Neuron (in vitro differentiated cells): Measurements from ENCODE around the gene RNASET2.
"Not testable (repeated sequence)": the region's sequence is repeated elsewhere in the genome, so short reads cannot be mapped to it uniquely, and the experiment has no call there.

ENCODE experiments used
- H2AFZ ChIP-seq: one replicate; pipeline ENCODE4 v1.6.1; 2013; ENCODE audit warnings: low read depth, mild to moderate bottlenecking, inconsistent platforms, low read length, moderate library complexity
- H3K27me3 ChIP-seq: one replicate; pipeline ENCODE4 v1.6.1; 2013; ENCODE audit warnings: low read length; ENCODE audit not compliant: insufficient read depth
- H3K36me3 ChIP-seq: one replicate; pipeline ENCODE4 v1.6.1; 2013; ENCODE audit warnings: low read length; ENCODE audit not compliant: insufficient read depth
- H3K4me1 ChIP-seq: one replicate; pipeline ENCODE4 v1.6.1; 2013; ENCODE audit warnings: low read length; ENCODE audit not compliant: insufficient read depth
- H3K4me3 ChIP-seq: 2 replicates; pipeline ENCODE4 v1.5.1; 2013; ENCODE audit warnings: mild to moderate bottlenecking, low read length, moderate library complexity
- H3K9me3 ChIP-seq: one replicate; pipeline ENCODE4 v1.6.1; 2013; ENCODE audit warnings: low read length

Gene RNASET2

DNA sequence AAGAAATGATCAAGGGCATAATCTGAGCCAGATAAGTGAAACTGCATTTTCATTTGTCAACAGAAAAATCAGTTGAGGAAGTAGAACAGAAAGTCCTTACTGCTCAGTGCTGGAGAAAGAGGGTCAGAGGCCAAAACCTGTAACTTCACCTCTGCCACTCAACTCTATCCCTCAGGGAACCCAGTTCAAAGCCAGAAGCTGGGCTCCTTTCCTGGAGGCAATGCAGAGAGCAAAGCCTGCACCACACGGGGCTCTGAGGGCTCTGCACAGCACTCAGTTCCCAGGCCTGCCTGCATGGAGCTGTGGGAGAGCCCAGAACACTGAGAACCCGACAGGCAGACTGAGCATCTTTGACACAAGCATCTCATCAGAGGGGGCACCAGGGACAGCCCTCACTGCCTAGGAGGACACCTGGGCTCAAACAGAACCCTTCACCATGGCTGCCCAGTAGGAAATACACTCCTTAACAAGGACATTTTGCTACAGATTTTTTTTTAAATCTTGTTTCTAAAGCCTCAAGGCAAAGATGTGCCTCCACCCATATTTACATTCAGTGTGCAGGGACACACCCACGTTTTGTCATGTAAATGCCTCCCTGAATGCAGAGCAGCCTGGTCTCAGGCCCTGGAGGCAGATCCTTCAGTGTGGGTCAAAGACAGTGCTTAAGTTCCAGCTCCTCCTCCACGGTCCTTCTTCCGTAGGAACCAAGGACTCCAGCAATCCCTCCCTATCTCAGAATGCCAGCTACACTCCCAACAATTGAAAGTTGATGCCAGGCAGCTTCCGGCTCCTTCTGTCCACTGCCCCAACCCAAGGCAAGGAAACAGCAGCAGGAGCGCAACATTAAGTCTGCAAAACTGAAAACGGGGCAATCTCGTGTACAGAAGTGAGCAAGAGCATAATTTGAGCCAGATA, 6.6 kb downstream of the RNASET2 start:
- Histone ChIP-seq H3K9me3 (no peaks in the 10 kb centered on the region), H2AFZ (no peak overlapping the region), H3K36me3 (peaks cover 13% of the 10 kb centered on the region), H3K27me3 (no peaks in the 10 kb centered on the region), H3K4me3 (no peak overlapping the region), H3K4me1 (peaks cover 11% of the 10 kb centered on the region)

DNA sequence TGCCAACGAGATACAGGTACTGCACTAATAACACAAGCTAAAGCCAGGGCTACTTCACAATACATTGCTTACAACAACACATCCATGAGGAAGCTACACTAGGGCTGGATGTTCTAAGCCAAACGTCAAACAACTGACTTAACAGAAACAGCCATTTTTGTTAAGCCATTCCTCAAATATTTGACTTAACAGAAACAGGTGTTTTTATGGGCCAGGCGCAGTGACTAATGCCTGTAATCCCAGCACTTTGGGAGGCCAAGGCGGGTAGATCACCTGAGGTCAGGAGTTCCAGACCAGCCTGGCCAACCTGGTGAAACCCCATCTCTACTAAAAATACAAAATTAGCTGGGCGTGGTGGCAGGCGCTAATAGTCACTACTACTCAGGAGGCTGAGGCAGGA, 7.6 kb downstream of the RNASET2 start:
- H3K9me3 ChIP-seq, H2AFZ ChIP-seq, H3K4me3 ChIP-seq, H3K27me3 ChIP-seq: not testable (repeated sequence)
- H3K4me1 ChIP-seq, result peaks cover 11% of the 10 kb centered on the region
- peaks cover 13% of the 10 kb centered on the region for H3K36me3 ChIP-seq

DNA sequence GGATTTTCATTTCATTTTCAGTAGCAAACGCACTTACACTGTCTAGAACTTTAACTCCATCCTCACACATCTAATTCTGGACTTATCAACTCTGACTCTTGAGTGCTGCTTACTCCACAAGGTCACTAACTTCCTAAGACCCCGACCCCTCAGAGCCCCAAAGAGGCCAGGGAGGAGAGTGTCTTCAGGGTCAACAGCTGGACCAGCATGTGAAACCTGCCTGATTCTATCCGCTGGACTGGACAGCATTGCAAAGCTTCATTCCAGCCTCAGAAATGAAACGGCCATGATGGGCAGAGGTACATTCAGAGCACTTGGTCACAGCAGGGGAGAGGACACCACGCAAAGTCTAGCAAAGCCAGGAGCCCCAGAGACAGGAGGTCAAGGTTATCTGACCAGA, 9.1 kb downstream of the RNASET2 start:
- Histone ChIP-seq H3K36me3 (peaks cover 13% of the 10 kb centered on the region), H3K4me3 (no peak overlapping the region), H3K27me3 (no peaks in the 10 kb centered on the region), H3K9me3 (no peaks in the 10 kb centered on the region), H3K4me1 (peaks cover 11% of the 10 kb centered on the region), H2AFZ (no peak overlapping the region)

DNA sequence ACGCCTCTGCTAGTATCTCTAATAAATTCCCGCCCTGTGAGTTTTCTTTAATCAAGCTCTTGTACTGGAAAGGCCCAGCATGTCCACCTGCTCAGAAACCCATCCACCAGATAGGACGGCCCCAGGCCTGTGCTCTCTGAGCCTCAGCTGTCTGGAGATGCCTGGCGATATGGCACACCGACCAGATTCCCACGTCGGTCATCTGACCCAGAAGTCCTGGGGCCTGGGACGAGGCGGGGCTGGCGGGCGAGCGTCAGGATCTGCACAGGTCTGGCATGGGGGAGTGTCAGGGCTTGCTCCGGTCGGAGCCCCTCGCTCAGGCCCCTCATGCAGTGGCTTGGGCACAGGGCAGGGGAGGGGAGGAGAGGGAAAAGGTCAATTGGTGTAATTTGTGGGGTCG, 10.2 kb downstream of the RNASET2 start:
- no peak overlapping the region for H2AFZ ChIP-seq
- H3K9me3 ChIP-seq, result no peaks in the 10 kb centered on the region
- H3K36me3 ChIP-seq, result peaks cover 13% of the 10 kb centered on the region
- no peak overlapping the region for H3K4me3 ChIP-seq
- H3K27me3 ChIP-seq, result no peaks in the 10 kb centered on the region
- peaks cover 11% of the 10 kb centered on the region for H3K4me1 ChIP-seq

DNA sequence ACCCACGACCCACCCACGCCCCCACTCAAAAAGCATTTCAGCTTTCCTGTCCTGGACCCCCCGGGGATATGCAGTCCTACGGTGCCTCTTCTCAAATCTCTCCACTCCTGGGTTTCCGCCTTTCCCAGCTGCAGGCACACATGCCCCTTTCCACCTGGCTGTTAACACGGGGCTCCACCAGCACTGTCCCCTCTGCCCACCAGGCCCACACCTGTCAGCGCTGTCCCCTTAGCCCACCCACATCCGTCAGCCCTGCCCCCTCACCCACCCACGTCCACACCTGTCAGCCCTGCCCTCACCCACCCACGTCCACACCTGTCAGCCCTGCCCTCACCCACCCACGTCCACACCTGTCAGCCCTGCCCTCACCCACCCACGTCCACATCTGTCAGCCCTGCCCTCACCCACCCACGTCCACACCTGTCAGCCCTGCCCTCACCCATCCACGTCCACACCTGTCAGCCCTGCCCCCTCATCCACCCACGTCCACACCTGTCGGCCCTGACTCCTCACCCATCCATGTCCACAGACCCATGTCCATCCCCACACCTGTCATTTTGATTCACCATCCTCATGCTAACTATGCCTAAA, 11.6 kb downstream of the RNASET2 start:
- peaks cover 9% of the 10 kb centered on the region for H3K4me1 ChIP-seq
- H3K9me3 ChIP-seq, result no peaks in the 10 kb centered on the region
- H3K36me3 ChIP-seq, result peaks cover 13% of the 10 kb centered on the region
- no peak overlapping the region for H2AFZ ChIP-seq
- no peak overlapping the region for H3K4me3 ChIP-seq
- H3K27me3 ChIP-seq, result no peaks in the 10 kb centered on the region

DNA sequence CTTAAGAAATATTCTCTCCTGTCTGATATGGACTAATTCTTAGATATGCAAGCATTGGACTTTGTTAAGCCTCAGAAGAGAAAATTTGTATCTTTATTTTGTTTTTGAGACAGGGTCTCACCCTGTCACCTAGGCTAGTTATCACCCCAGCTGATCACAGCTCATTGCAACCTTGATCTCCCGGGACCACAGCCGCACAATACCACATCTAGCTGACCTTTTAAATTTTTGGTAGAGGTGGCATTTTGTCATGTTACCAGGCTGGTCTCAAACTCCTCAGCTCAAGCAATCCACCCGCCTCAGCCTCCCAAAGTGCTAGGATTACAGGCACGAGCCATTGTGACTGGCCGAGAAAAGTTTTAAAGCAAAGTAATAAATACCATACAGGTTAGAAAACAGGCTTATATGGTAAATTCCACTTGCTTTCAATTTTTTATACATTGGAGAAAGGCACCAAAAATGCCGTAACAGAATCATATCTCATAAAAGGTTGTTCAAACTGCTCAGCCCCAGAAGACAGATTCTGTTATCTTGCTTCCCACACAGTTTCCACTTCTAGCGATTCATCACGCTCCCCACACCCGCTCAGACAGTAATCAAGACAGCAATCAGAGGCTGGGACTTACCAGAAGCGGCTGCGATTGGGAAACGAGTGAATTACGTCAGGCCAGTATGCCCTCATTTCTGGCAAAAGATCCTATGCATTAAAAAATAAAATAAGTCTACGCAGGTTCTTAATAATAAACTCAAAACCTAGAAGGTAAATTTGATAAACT, 13.8 kb downstream of the RNASET2 start:
- peaks cover 22% of the 10 kb centered on the region for H3K36me3 ChIP-seq
- no peak overlapping the region for H2AFZ ChIP-seq
- H3K4me3 ChIP-seq, result no peak overlapping the region
- no peaks in the 10 kb centered on the region for H3K27me3 ChIP-seq
- peaks cover 14% of the 10 kb centered on the region for H3K4me1 ChIP-seq
- H3K9me3 ChIP-seq, result no peaks in the 10 kb centered on the region

DNA sequence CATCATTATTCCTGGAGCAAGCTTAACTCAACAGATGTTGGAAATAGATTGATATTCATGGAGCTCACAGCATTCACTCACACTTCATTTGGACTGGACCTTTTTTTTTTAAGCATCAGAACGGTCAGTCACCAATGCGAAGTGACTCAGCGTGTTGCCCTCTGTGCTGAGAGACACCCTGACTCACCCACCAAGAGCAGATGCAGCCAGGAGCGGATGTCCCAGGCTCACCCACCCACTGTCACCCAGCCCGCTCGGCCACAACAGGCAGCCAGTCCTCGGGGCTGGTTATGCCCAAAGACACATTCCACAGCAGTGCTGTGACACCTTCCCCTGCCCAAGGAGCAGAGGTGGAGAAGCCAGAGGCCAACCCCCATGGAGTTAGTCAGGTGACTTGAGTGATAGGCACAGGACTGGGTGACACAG, 15.7 kb downstream of the RNASET2 start:
- Histone ChIP-seq H3K9me3 (no peaks in the 10 kb centered on the region), H3K4me1 (peaks cover 14% of the 10 kb centered on the region), H3K36me3 (peaks cover 13% of the 10 kb centered on the region), H2AFZ (no peak overlapping the region), H3K4me3 (no peak overlapping the region), H3K27me3 (no peaks in the 10 kb centered on the region)

DNA sequence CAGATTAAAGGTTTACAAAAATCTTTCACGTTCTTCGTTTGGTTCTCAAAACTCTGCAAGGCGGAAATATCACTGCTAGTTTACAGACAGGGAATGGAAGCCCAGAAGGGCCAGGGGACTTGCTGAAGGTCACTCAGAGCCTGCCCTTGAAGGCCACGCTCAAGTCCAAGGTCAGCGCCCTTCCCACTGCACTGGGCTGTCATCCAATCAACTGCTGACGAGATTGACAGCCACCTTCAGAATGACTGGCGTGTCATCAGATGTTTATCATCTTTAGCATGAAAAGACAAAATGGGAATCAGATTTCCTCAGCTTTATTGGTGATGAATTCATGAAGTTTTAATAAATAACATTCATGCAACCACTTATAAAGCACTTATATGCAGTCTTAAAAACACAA, 16.5 kb downstream of the RNASET2 start:
- Histone ChIP-seq H3K36me3 (peaks cover 13% of the 10 kb centered on the region), H3K27me3 (no peaks in the 10 kb centered on the region), H3K4me3 (no peak overlapping the region), H3K9me3 (no peaks in the 10 kb centered on the region), H2AFZ (no peak overlapping the region), H3K4me1 (peaks cover 14% of the 10 kb centered on the region)

DNA sequence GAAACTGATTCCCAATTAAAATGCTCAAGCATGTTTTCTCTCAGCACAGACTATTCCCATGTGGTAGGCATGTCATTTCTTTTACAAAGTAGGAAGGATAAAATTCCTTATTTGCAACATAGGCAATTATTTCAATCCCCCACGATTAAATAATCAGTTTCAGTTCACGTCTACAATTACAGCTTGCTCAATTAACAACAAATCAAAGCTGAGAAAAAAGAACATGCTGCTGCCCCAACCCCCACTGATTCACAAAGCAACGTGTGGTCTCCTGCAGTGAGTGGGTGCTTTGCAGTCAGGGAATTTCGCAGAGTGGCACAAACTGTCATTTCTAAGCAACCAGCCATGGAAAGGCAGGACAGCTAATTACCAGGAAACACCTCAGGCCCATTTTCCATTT, 17.0 kb downstream of the RNASET2 start:
- H3K36me3 ChIP-seq, result peaks cover 13% of the 10 kb centered on the region
- H3K9me3 ChIP-seq, result no peaks in the 10 kb centered on the region
- H3K27me3 ChIP-seq, result no peaks in the 10 kb centered on the region
- no peak overlapping the region for H2AFZ ChIP-seq
- peaks cover 14% of the 10 kb centered on the region for H3K4me1 ChIP-seq
- H3K4me3 ChIP-seq, result no peak overlapping the region

DNA sequence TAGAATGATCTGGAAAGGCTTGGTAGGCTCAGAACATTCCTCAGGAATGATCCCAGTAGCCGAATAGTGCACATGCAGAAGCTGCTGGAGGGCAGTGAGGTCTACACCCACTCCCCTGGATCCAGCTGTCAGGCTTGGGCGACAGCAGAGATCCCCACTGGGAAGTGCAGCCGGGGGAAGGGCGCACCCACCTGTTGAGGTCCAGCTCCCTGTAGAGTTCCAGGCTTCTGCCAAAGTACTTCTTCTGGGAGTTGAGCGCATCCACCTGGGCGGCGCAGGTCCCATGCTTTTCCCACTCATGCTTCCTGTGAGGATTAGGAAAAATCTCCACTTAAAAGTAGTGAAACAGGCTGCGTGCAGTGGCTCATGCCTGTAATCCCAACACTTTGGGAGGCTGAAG, 17.6 kb downstream of the RNASET2 start:
- Histone ChIP-seq H3K4me1 (peaks cover 14% of the 10 kb centered on the region), H2AFZ (no peak overlapping the region), H3K27me3 (no peaks in the 10 kb centered on the region), H3K4me3 (no peak overlapping the region), H3K9me3 (no peaks in the 10 kb centered on the region), H3K36me3 (peaks cover 13% of the 10 kb centered on the region)

DNA sequence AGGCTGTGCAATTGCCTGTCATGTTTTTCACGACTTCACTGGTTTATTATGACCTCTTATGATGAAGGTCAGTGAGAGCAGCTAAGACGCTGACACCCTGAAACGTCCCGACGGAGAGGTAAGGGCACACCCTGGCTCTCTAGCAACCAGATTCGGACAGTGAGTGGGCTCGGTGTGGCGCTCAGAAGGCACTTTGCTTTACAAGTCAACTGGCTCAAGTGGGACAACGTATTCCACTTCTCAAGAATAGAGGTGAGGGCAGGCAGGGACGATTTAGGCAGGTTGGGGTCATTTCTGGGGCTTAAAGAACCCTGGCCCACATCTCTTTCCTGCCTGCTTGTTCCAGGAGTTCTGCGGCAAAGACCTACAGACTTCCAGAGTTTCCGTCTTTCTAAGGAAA, 18.2 kb downstream of the RNASET2 start:
- Histone ChIP-seq H2AFZ (no peak overlapping the region), H3K4me3 (no peak overlapping the region), H3K36me3 (peaks cover 13% of the 10 kb centered on the region), H3K27me3 (no peaks in the 10 kb centered on the region), H3K4me1 (peaks cover 14% of the 10 kb centered on the region), H3K9me3 (no peaks in the 10 kb centered on the region)

DNA sequence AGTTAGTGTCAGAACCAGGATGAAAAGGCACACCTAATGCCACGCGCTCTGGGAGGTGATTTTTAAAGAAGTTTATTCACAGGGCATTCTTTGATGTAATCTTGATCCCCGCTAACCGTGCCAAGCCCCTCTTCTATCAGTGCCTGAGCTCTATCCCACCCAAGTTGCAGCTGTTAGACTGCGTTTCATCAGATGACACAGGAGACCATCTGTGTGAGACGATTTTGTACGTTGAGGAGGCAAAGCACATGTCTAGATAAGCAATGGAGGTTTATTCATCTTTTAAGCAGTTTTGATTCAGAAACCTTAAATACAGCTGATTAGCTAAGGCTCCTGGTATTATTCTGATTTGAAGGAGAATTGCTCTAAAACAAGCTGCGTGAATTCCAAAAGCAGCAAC, 18.6 kb downstream of the RNASET2 start:
- Histone ChIP-seq H2AFZ (no peak overlapping the region), H3K27me3 (no peaks in the 10 kb centered on the region), H3K36me3 (peaks cover 13% of the 10 kb centered on the region), H3K9me3 (no peaks in the 10 kb centered on the region), H3K4me1 (peaks cover 14% of the 10 kb centered on the region), H3K4me3 (no peak overlapping the region)
